ENCODE measurements around the gene ZMYM2.

ZMYM2 gene

GRCh38 chr13:20132052-20132634, 173.6 kb downstream of the ZMYM2 start:
- DNase-seq (ENCODE audit: low read depth, low spot score): no peak

GRCh38 chr13:20134732-20135131, 176.2 kb downstream of the ZMYM2 start:
- no peak for DNase-seq (ENCODE audit: low read depth, low spot score)

DNA sequence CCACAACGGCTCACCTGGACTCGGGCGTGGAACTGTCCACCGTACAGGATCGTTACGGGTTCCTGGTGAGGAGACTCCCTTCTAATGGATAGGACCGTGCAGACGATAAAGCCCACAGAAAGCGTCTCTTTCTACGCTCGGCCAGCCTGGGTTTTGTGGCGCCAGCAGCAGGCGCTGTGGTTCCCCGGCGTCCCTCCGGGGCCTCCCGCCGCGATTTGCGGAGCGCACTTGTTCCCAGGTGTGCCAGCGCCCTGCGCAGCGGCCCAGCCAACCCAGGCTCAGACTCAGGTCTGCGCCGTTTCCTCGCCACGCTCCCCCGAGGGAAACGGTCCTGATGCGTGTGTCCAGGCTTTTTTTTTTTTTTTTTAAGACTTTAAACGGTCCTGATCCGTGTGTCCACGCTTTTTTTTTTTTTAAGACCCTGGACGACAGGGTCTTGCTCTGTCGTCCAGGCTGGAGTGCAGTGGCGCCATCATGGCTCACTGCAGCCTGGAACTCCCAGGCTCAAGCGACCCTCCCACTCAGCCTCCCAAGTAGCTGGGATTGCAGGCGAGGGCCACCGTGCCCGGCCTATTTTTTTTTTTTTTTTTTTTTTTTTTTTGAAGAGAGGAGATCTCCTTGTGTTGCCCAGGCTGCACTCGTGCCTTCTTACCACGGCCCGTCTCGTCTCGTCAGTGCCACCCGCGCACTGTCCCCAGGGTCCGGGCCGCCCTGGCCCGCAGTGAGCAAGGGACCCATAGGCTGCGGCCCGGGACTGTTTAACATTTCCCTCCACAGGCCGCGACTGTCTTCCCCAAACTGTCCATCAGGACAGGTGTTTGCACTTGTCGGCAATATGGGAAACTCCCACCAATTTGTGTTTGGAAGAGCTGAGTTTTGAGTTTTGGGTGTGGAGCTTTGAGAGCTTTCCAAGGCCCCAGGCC, 178.5 kb downstream of the ZMYM2 start:
- DNase-seq (ENCODE audit: low read depth, low spot score): no peak

GRCh38 chr13:20137875-20138274, 179.3 kb downstream of the ZMYM2 start:
- no peak for DNase-seq (ENCODE audit: low read depth, low spot score)

DNA sequence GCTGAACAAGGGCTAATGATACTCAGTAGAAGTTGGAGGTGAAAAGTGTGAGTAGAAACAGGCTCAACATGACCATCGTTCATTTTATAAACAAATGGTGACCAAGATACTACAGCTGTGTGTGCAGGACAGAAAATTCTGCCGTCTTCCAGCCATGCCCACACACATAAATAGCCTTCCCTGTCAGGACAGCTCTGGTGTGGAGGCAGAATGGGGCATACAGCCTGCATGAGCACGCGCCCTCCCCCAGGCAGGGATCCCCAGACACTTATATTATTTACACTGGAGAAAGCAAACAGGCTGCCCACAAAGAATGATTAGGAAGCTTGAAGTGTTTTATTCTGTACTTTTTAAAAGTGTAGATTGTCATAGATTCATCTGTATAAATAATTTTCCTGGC, 182.0 kb downstream of the ZMYM2 start:
- no peak for DNase-seq (ENCODE audit: low read depth, low spot score)
